Left lung (tissue), 10 donors: ENCODE data around the gene CFAP77. TPM values are rescaled to one million over a fixed set of nuclear protein-coding genes. Genes with fewer than 3 reads are reported as not detected.

Experiments used
- ATAC-seq: fragments of 200-7000 bp; cut with Tn5 transposase; one replicate; pipeline ENCODE4 v1.9.1; 2020; ENCODE audit warnings: moderate library complexity
- DNase-seq, 4 donors: peaks; one replicate each; pipeline ENCODE4 v3.0.0-alpha.2; 2013 to 2020
- H3K27ac ChIP-seq, 2 donors: fragments of 200-600 bp; sonication (generic) in 1 of 2; one replicate each; pipeline versions ENCODE4 v1.5.0 to v1.8.0; 2020 to 2021
- H3K27me3 ChIP-seq, 2 donors: fragments of 200-600 bp; sonication (generic) in 1 of 2; one replicate each; pipeline versions ENCODE4 v1.5.0 to v1.8.0; 2020 to 2021
- H3K36me3 ChIP-seq, 2 donors: fragments of 200-600 bp; sonication (generic) in 1 of 2; one replicate each; pipeline versions ENCODE4 v1.5.0 to v1.8.0; 2020 to 2021
- H3K4me1 ChIP-seq, 2 donors: fragments of 200-600 bp; one replicate each; pipeline ENCODE4 v1.8.0; 2021
- H3K4me3 ChIP-seq, 2 donors: fragments of 200-600 bp; sonication (generic) in 1 of 2; one replicate each; pipeline versions ENCODE4 v1.5.0 to v1.8.0; 2020 to 2021; ENCODE audit warnings: mild to moderate bottlenecking in 1 of 2
- H3K9me3 ChIP-seq, 2 donors: fragments of 200-600 bp; sonication (generic) in 1 of 2; one replicate each; pipeline versions ENCODE4 v1.5.0 to v1.8.0; 2020 to 2021
- CTCF ChIP-seq, 2 donors: fragments of 200-600 bp; sonication (generic) in 1 of 2; IDR thresholded peaks; one replicate each; pipeline versions ENCODE4 v1.5.0 to v1.8.0; 2021; ENCODE audit warnings: antibody characterized with exemption in 2 of 2
- intact Hi-C, 2 donors: fragments of 100-400 bp; cut with DNase I; formaldehyde crosslinking; loops; one replicate each; pipeline versions ENCODE4 v1.11.2 to v1.14.2; 2022
- polyA plus RNA-seq, 6 donors: library from polyadenylated mRNA; unstranded; fragments of 120-200 nt; gene quantifications; one replicate each; pipeline ENCODE4 v1.2.1, GENCODE V29; 2013; ENCODE audit not compliant: insufficient read length in 6 of 6
- total RNA-seq, 2 donors: library from RNA; stranded (reverse); fragmentation: NEBNext Ultra II Directional; extraction: Animal tissue kit (Norgen Biotek cat#: 25700); gene quantifications; one replicate each; pipeline ENCODE4 v1.2.1, GENCODE V29; 2021
- donor health status: DM: no; HTN: yes; CAD: no.
- donor health status: DM: no; HTN: no; CAD: no.

CFAP77 gene
- total and polyA plus RNA-seq, 8 donors, result 0.50 to 3.7 (median 2.4) TPM; not detected in 1

GRCh38 chr9:132457504-132458236 lies 47.7 kb downstream of the CFAP77 start:
- H3K4me3 ChIP-seq, result no peak overlapping the region
- H3K27ac ChIP-seq, result no peak overlapping the region
- H3K4me1 ChIP-seq, result no peaks in the 10 kb centered on the region
- intact Hi-C loops, result no loop called here
- H3K9me3 ChIP-seq, result no peaks in the 10 kb centered on the region
- H3K27me3 ChIP-seq, result peaks cover 0 to 44% of the 10 kb centered on the region in 2 donors
- ATAC-seq (no peak), DNase-seq (no peak)
- TF ChIP-seq CTCF (IDR thresholded peaks at IDR 0.05), result no peak
- H3K36me3 ChIP-seq, result no peaks in the 10 kb centered on the region

DNA sequence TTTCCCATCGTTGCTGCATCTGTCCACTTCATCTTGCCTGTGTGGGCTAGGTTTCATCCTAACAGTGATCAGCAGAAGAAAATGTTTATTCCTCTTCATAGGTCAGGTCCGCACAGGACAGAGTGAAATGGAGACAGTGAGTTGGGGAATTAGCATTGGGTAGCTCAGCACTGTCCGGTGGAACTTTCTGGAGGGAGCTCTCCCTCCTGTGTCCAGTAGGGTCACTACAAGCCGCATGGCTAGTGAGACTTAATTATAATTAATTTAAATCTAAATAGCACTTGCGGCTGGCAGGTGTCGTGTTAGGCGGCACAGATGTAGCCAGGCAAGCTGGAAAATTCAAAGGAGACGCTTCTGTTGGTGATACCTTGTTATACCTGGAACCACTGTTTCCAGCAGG lies 48.4 kb downstream of the CFAP77 start:
- no peak overlapping the region for H3K4me3 ChIP-seq
- H3K27ac ChIP-seq, result no peak overlapping the region
- TF ChIP-seq CTCF (IDR thresholded peaks at IDR 0.05), result no peak
- H3K4me1 ChIP-seq, result no peaks in the 10 kb centered on the region
- ATAC-seq, result no peak
- H3K9me3 ChIP-seq, result no peaks in the 10 kb centered on the region
- intact Hi-C loops, result no loop called here
- no peak for DNase-seq
- peaks cover 0 to 36% of the 10 kb centered on the region in 2 donors for H3K27me3 ChIP-seq
- no peaks in the 10 kb centered on the region for H3K36me3 ChIP-seq

DNA sequence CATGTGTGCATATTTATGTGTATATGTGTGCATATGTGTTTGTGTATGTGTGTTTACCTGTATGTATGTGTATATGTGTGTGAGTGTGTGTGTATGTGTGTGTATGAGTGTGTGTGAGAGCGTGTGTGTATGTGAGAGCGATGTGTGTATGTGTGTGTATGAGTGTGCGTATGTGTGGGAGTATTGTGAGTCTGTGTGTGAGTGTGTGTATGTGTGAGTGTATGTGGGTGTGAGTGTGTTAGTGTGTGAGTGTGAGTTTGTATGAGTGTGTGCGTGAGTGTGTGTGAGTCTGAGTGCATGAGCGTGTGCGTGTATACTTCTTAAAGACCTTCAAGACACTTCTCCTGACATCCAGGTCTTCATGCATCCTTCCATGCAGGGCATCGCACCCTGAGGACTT lies 49.6 kb downstream of the CFAP77 start:
- ATAC-seq, result no peak

DNA sequence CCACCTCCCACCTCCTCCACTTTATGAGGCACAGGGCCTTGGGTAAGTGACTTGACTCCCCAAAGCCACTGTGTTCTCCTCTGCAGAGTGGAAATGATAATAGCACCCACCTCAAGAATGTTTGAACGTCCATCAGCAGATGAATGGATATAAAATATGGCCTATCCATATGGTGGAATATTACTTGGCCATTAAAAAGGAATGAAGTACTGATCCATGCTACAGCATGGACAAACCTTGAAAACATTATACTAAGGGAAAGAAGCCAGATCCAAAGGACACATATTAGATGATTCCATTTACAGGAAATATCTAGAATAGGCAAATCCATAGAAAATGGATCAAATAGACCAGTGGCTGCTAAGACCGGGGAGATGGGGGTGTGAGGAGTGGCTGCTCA lies 50.2 kb downstream of the CFAP77 start:
- no peak overlapping the region for H3K4me3 ChIP-seq
- intact Hi-C loops, result no loop called here
- ATAC-seq (no peak), DNase-seq (no peak)
- TF ChIP-seq CTCF (IDR thresholded peaks at IDR 0.05), result no peak
- H3K4me1 ChIP-seq, result no peaks in the 10 kb centered on the region
- no peaks in the 10 kb centered on the region for H3K36me3 ChIP-seq
- H3K27me3 ChIP-seq, result peaks cover 0 to 33% of the 10 kb centered on the region in 2 donors
- H3K9me3 ChIP-seq, result no peaks in the 10 kb centered on the region
- no peak overlapping the region for H3K27ac ChIP-seq

More for the DNA sequence above, 49.6 kb downstream of the CFAP77 start:
- Histone ChIP-seq H3K4me3 (no peak overlapping the region), H3K36me3 (no peaks in the 10 kb centered on the region), H3K27me3 (peaks cover 0 to 32% of the 10 kb centered on the region in 2 donors), H3K27ac (no peak overlapping the region), H3K4me1 (no peaks in the 10 kb centered on the region), H3K9me3 (no peaks in the 10 kb centered on the region)
- no peak for TF ChIP-seq CTCF (IDR thresholded peaks at IDR 0.05)
- no peak for DNase-seq
- intact Hi-C loops, result no loop called here

DNA sequence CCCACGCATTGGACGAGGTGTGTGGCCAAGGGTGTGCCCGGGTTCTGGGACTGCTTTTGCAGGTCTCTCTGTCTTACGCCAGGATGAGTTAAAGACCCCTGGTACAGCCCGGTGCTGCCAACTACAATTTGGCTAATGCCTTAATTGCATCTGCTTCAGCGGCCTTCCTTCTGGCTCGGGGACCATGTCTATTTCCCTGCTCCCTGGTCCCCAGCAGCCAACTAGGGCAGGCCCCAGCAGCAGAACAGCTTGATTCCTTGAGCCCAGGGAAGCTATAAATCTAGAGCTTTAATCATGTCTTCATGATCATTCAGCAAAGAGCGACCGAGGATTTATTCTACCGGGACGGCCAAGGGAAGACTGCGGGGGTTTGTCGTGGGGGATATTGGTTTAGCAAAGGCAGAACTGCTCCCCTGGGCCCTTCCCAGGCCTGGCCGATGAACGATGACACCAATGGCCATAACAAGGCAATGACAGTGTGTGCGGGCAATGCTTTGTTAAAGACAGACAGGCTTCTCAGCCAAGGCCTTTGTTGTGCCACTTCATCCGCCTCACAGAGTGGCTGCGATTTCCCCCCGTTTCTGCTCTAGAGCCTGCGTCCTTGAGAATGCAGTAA lies 51.4 kb downstream of the CFAP77 start:
- TF ChIP-seq CTCF (IDR thresholded peaks at IDR 0.05), result no peak
- H3K36me3 ChIP-seq, result no peaks in the 10 kb centered on the region
- DNase-seq (no peak), ATAC-seq (no peak)
- H3K27me3 ChIP-seq, result peaks cover 0 to 40% of the 10 kb centered on the region in 2 donors
- no peak overlapping the region for H3K4me3 ChIP-seq
- no peaks in the 10 kb centered on the region for H3K9me3 ChIP-seq
- intact Hi-C loops, result no loop called here
- H3K4me1 ChIP-seq, result no peaks in the 10 kb centered on the region
- no peak overlapping the region for H3K27ac ChIP-seq
